Transverse colon (tissue), 3 donors: ENCODE results near the gene OGT.

Experiments used
- EP300 ChIP-seq: sonication (generic); formaldehyde crosslinking; IDR thresholded peaks from one replicate; pipeline ENCODE4 v1.6.1; 2017; ENCODE audit warnings: antibody characterized with exemption, low read depth
- POLR2A ChIP-seq: fragments of 450-650 bp; IDR thresholded peaks from one replicate; pipeline ENCODE4 v1.6.1; 2016; ENCODE audit warnings: antibody characterized with exemption, mild to moderate bottlenecking, moderate library complexity
- TF ChIP-seq, protein P1 (sequence below), 5 experiments: fragments of 200-600 bp in 3 of 5; fragments of 450-650 bp in 2 of 5; sonication (generic) in 3 of 5; IDR thresholded peaks; 1 replicate in 2 of 5; 2 replicates in 3 of 5; pipeline ENCODE4 v1.5.1; 2016 to 2017; ENCODE audit warnings: antibody characterized with exemption in 5 of 5, inconsistent platforms in 3 of 5, mild to moderate bottlenecking in 2 of 5, moderate library complexity in 1 of 5

DNA sequence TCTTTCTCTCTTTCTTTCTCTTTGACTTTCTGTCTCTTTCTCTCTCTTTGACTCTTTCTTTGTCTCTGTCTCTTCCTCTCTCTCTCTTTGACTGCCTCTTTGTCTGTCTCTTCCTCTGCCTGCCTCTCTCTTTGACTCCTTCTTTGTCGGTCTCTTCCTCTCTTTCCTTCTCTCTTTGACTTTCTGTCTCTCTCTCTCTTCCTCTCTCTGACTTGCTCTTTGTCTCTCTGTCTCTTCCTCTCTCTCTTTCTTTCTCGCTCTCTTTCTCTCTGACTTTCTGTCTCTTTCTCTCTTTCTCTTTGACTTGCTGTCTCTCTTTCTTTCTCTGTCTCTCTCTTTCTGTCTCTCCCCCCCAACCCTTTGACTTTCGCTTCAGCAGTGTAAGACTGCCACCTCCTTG is 36.4 kb upstream of the OGT start:
- TF ChIP-seq, protein P1, sequence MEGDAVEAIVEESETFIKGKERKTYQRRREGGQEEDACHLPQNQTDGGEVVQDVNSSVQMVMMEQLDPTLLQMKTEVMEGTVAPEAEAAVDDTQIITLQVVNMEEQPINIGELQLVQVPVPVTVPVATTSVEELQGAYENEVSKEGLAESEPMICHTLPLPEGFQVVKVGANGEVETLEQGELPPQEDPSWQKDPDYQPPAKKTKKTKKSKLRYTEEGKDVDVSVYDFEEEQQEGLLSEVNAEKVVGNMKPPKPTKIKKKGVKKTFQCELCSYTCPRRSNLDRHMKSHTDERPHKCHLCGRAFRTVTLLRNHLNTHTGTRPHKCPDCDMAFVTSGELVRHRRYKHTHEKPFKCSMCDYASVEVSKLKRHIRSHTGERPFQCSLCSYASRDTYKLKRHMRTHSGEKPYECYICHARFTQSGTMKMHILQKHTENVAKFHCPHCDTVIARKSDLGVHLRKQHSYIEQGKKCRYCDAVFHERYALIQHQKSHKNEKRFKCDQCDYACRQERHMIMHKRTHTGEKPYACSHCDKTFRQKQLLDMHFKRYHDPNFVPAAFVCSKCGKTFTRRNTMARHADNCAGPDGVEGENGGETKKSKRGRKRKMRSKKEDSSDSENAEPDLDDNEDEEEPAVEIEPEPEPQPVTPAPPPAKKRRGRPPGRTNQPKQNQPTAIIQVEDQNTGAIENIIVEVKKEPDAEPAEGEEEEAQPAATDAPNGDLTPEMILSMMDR (IDR thresholded peaks at IDR 0.05) = no peak
- TF ChIP-seq POLR2A (no peak), EP300 (no peak)
